Esophagus mucosa (tissue), 1 donor: ENCODE data around the gene STK38L. TPM values are rescaled to one million over a fixed set of nuclear protein-coding genes. Genes with fewer than 3 reads are reported as not detected.

Source experiments
- ATAC-seq: fragments of 200-7000 bp; cut with Tn5 transposase; one replicate; pipeline ENCODE4 v1.9.1; 2020
- total RNA-seq: library from RNA; stranded (reverse); gene quantifications from one replicate; pipeline ENCODE4 v1.2.4, GENCODE V29; 2023
- donor health status: DM: yes; HTN: yes; CAD: no.

The STK38L gene
- total RNA-seq, 1 donor from 2014 or later: 27.2 TPM

- peak; percentile 36 for ATAC-seq
These were observed 115.7 kb downstream of the STK38L start for GRCh38 chr12:27359578-27360340.

GRCh38 chr12:27361372-27361771 is 117.3 kb downstream of the STK38L start:
- ATAC-seq: no peak

- ATAC-seq: no peak
These were observed 122.5 kb downstream of the STK38L start for GRCh38 chr12:27366621-27367020.

- no peak for ATAC-seq
These were observed 123.0 kb downstream of the STK38L start for GRCh38 chr12:27367078-27367477.

Other genes with a start within 250 kb of the STK38L start
- gene TM7SF3, start 229.9 kb upstream of the STK38L start, total RNA-seq: 96.5 TPM
- gene MED21, start 221.7 kb upstream of the STK38L start, total RNA-seq: 66.1 TPM
- not detected for gene C12orf71, start 161.7 kb upstream of the STK38L start, total RNA-seq
- gene BMAL2, start 88.5 kb downstream of the STK38L start, total RNA-seq: 58.3 TPM
- 0.76 TPM for gene SMCO2, start 202.4 kb downstream of the STK38L start, total RNA-seq